HG03039 (cell line): ENCODE data around the gene ADAP1.
"Not testable (repeated sequence)": the region's sequence is repeated elsewhere in the genome, so short reads cannot be mapped to it uniquely, and the experiment has no call there.

ENCODE experiments used
- ATAC-seq: cut with Tn5 transposase; IDR thresholded peaks from one replicate; pipeline ENCODE4 v1.9.1; 2021; ENCODE audit warnings: mild to moderate bottlenecking, moderate library complexity; ENCODE audit not compliant: unreplicated experiment

ADAP1 gene

DNA sequence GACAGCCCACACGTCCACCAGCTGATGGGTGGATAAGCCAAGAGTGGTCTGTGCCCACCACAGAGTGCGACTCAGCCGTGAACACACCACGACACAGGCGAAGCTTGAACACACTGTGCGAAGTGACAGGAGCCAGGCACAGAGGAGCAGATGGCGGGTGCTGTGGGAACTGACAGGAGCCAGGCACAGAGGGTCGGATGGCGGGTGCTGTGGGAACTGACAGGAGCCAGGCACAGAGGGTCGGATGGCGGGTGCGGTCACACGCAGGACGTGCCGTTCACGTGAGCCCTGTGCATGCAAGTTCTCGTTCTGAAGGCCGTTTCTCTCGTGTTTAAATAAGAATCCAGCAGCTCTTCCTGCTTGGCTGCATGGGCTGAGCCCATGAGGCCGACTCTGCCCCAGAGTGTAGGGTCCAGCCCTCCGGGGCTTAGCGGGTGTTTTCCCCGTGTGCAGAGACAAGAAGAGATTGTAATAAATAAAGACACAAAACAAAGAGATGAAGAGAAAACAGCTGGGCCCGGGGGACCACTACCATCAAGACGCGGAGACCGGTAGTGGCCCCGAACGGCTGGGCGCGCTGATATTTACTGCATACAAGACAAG is 5.9 kb upstream of the ADAP1 start:
- no peak for ATAC-seq

GRCh38 chr7:959740-960139 is 5.3 kb upstream of the ADAP1 start:
- not testable (repeated sequence) for ATAC-seq

DNA sequence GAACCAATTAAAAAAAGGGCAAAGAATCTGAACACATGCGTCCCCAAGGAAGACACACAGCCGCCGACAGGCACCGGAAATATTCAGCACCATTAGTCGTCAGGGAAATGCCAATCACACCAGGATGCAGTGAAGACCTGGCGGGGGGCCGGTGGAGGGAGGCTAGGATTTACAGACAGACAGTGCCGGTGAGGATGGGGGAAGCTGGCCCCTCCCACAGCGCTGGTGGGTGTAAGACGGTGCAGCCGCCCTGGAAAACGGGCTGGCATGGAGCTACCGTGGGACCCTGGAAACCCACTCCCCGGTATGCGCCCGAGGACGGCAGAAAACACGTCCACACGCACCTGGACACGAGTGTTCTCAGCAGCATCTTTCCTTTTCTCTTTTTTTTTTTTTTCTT is 4.8 kb upstream of the ADAP1 start:
- no peak for ATAC-seq

DNA sequence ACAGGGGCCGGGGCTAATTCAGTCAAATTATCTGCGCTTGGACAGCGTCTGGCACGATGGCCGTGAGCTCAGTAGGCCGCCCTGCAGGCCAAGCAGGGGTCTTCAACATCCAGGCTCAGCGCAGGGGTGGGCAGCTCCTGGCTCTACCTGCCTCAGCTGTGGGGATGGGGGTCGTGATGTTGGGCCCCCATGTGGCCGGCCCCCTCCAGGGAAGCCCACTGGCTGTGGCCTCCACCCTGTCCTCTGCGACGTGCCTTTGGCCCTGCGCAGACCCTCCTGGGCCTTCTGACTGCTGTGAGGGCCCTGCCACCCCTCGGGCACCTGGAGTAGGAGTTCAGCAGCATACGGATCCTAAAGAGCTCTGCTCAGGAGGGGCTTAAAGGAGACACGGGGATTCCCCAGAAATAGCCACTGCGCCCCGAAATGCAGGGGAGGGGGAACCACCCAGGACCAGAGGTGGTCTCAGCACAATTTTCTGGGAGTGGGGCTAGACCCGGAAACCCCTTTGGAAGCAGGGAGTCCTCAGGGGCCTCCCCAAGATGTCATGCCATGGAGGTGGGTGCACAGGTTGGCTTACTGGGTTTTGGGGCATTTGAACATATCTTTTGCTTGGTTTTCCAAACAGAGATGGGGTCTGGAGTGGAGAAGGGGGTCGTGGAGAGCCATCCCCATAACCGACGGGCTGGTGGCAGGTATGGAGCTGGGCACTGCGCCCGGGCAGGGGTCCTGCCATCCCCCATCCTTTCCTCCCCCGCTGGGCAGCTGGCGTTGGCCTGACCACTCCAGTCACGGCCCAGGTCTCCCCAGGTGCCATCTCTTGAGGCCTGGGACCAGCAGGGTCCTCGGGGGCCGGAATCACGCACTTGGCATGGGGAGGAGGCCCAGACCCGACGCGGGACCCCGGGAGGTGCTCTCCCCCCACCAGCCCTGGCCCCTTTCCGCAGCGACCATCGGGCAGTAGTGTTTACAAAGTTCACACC is 4.0 kb upstream of the ADAP1 start:
- ATAC-seq = no peak

- ATAC-seq = no peak
Measured at GRCh38 chr7:957418-958220, 3.1 kb upstream of the ADAP1 start.

GRCh38 chr7:956031-956430 is 1.6 kb upstream of the ADAP1 start:
- no peak for ATAC-seq

DNA sequence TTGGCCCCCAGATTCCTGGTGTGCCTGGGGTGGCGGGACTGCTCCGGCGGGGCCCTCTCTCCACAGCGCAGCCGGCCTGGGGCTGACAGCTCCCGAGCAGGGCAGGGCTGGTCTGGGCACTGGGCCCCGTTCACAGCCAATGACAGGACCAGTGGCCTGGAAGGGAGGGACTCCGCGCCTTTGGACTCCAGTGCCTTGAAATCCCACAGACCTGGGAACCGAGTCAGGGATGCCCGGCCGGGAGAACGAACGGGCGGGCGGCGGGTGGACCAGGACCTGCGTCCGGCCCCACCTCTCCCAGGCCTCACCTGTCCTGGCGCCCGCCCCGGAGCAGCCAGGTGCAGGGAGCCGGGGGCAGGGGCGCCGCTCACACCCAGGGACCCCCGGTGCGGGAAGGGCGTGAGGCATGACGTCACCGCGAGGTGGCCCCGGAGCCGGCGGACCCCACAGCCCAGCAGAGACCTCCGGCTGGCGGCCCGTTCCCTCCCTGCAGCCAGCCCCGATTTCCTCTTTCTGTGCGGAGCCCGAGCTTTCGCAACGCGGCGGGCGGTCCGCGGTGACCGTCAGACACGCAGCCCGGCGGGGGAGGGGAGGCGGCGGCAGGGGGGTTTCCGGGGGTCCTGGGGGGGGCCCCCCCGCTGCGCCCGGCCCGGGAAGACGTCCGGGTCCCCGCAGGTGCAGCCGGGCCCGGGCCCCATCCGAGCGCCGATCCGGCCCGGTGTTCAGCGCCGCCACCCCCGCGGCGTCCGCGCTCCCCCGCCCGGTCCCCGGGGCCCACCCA is 743 bp downstream of the ADAP1 start:
- ATAC-seq = peak; percentile 22

GRCh38 chr7:952548-953441 is 1.7 kb downstream of the ADAP1 start:
- no peak for ATAC-seq

DNA sequence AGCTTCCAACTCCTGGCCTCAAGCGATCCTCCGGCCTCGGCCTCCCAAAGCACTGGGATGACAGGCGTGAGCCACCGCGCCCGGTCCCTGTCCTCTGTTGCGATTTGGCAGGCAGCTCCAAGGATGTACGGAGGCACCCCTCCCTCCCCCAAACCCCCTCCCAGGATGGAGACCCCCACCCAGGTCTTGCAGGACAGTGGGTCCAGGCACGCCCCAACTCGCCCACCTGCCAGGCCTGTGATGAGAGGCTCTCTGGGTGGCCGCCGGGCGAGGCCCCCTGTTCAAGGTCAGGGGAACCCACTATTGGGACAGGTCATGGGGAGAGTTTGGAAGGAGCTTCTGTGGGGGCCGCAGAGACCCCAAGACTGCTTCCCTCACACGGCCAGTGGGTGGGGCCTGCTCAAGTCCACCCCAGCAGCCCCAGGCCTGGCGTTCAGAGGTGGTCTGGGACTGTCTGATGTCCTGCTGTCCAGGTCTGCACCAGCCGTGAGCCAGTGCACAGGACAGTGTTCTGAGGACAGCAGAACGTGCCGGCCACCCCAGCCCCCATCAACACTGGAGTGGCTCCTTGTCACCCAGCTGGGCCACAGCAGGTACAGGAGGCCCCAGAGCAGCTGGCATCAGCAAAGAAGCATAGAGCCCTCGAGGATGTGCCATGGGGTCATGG is 2.5 kb downstream of the ADAP1 start:
- no peak for ATAC-seq

GRCh38 chr7:949021-949934 is 5.2 kb downstream of the ADAP1 start:
- ATAC-seq = no peak

DNA sequence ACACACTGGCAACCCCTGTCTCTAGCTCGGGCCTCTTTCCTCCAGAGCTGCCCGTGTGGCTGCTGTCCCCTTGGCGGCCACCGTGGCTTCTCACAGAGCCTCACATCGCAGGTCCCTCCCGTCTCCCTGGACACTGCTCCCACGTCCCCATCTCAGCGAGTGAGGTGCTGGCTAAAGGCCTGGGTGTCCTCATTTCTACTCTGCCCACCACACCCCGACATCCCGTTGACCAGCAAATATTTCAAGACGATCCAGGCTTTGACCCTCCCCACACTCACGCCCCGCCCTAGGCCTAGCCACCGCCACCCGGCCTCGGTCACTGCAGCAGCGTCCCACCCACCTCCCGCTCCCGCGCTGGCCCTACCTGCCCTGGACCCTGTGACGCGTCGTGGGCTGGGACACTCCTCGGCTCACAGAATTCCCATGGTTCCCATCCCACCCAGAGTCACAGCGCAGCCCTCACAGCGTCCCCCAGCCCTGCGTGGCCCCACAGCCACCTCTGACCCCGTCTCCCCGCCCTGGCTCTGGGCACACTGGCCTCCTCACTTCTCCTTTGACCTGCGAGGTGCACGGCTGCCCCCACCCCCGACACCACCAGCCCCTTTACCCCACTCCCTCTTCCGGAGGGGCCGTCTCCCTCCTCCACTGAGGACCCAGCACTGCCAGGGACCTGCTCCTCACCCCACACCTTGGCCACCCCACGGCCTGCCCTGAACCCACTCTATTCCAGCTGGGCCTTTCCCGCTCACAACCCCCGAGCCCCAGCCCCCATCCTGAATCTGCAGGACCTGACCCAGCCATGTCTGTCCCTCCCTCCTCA is 6.9 kb downstream of the ADAP1 start:
- ATAC-seq = no peak

- no peak for ATAC-seq
Measured at GRCh38 chr7:946256-946996, 8.1 kb downstream of the ADAP1 start.

DNA sequence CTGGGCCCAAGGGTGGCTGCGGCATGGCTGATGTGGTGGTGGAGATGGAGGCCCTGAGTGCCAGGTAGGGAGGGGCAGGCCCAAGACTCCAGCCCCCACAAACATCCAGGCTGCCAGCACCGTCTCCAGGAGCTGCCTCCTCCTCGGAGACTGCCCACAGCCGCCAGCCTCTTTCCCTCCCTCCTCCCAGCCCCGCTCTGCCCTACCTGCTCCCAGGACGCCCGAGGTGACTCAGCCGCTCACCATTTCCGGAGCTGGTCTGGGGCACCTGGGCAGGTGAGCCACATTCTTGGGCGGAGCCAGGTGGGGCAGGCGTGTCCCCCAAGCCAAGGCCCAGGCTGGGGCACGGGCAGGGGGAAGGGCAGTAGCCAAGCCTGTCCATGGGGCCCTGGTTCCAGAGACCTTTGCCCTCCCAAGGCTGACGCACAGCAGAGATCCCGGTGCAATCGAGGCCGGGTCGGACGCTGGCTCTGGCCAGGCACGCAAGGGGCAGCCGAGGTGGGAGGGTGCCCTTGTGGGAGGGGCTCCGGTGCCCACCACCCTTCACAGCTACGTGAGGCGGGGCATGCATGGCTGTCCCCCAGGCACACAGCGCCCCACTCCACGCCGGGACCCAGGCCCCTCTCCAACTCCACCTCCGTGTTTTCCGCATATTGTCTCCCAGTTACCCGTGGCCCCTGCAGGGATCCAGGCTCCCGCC is 8.8 kb downstream of the ADAP1 start:
- ATAC-seq = no peak

GRCh38 chr7:945147-945555 is 9.3 kb downstream of the ADAP1 start:
- ATAC-seq = no peak

- no peak for ATAC-seq
Measured at GRCh38 chr7:944744-945143, 9.7 kb downstream of the ADAP1 start.

DNA sequence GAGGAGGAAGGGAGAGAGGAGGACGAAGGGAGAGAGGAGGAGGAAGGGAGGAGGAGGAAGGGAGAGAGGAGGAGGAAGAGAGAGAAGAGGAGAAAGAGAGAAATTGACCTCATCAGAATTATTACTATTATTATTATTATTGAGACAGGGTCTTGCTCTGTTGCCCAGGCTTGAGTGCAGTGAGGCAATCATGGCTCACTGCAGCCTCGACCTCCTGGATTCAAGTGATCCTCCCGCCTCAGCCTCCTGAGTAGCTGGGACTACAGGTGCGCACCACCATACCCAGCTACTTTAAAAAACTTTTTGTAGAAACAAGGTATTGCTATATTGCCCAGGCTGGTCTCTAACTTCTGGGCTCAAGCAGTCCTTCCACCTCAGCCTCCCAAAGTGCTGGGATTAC is 10.7 kb downstream of the ADAP1 start:
- not testable (repeated sequence) for ATAC-seq
